Neural crest cell (in vitro differentiated cells): Measurements from ENCODE around the gene HPN. TPM values are rescaled to one million over a fixed set of nuclear protein-coding genes. Genes with fewer than 3 reads are reported as not detected.

ENCODE experiments used
- DNase-seq: peaks from one replicate; pipeline ENCODE4 v3.0.0; 2021; ENCODE audit warnings: low read depth, mixed read lengths, low spot score
- H3K27ac Mint-ChIP-seq: one replicate; pipeline ENCODE4 v1.8.0; 2021; ENCODE audit warnings: mild to moderate bottlenecking, mixed read lengths; ENCODE audit not compliant: unreplicated experiment
- H3K27me3 Mint-ChIP-seq: 2 replicates; pipeline ENCODE4 v1.8.0; 2021; ENCODE audit warnings: low read depth, mild to moderate bottlenecking, mixed read lengths
- H3K36me3 Mint-ChIP-seq: 2 replicates; pipeline ENCODE4 v1.8.0; 2021; ENCODE audit warnings: low read depth, mild to moderate bottlenecking, mixed read lengths
- H3K4me1 Mint-ChIP-seq: 2 replicates; pipeline ENCODE4 v1.8.0; 2021; ENCODE audit warnings: mixed read lengths
- H3K4me3 Mint-ChIP-seq: one replicate; pipeline ENCODE4 v1.8.0; 2021; ENCODE audit warnings: mild to moderate bottlenecking, mixed read lengths
- H3K9me3 Mint-ChIP-seq: 2 replicates; pipeline ENCODE4 v1.8.0; 2021; ENCODE audit warnings: mixed read lengths
- CTCF ChIP-seq: fragments of 200-600 bp; sonication (generic); conservative IDR thresholded peaks from 2 replicates; pipeline ENCODE4 v1.5.0; 2021; ENCODE audit warnings: antibody characterized with exemption, mild to moderate bottlenecking
- total RNA-seq: library from RNA; stranded (reverse); gene quantifications from 2 replicates; pipeline ENCODE4 v1.2.1, GENCODE V29; 2021

HPN gene
- total RNA-seq, 1 donor from 2014 or later = 0.26 TPM

GRCh38 chr19:34998777-34999497, 42.6 kb upstream of the HPN start:
- no peak for DNase-seq
- peak overlapping the region; percentile 54 for H3K27ac Mint-ChIP-seq
- peak overlapping the region; percentile 91 for H3K4me3 Mint-ChIP-seq
- H3K9me3 Mint-ChIP-seq = no peaks in the 10 kb centered on the region
- H3K36me3 Mint-ChIP-seq = no peaks in the 10 kb centered on the region
- peaks cover 48% of the 10 kb centered on the region for H3K4me1 Mint-ChIP-seq
- H3K27me3 Mint-ChIP-seq = no peaks in the 10 kb centered on the region
- no peak for TF ChIP-seq CTCF

- peak within 1 kb of the TSS; percentile 96 for H3K27ac Mint-ChIP-seq
- H3K9me3 Mint-ChIP-seq = no peaks in the 10 kb centered on the region
- TF ChIP-seq CTCF = no peak
- peaks cover 52% of the 10 kb centered on the region for H3K4me1 Mint-ChIP-seq
- peak; percentile 72 for DNase-seq
- no peaks in the 10 kb centered on the region for H3K27me3 Mint-ChIP-seq
- no peaks in the 10 kb centered on the region for H3K36me3 Mint-ChIP-seq
- peak within 1 kb of the TSS; percentile 91 for H3K4me3 Mint-ChIP-seq
These were observed 41.8 kb upstream of the HPN start, which contains the start of gene GRAMD1A for GRCh38 chr19:34999498-35000337. TSS of gene GRAMD1A (plus strand) at chr19:35000323. CDS start at chr19:35000479, 156 bp downstream.

- Mint-ChIP-seq H3K4me1 (peaks cover 52% of the 10 kb centered on the region), H3K27ac (no peak overlapping the region)
These were observed 41.2 kb upstream of the HPN start for GRCh38 chr19:35000338-35000646.

GRCh38 chr19:35000647-35001501, 40.6 kb upstream of the HPN start:
- H3K4me1 Mint-ChIP-seq = peaks cover 52% of the 10 kb centered on the region
- TF ChIP-seq CTCF = no peak
- H3K27ac Mint-ChIP-seq = peak overlapping the region; percentile 81
- peak overlapping the region; percentile 90 for H3K4me3 Mint-ChIP-seq
- H3K36me3 Mint-ChIP-seq = no peaks in the 10 kb centered on the region
- H3K27me3 Mint-ChIP-seq = no peaks in the 10 kb centered on the region
- no peaks in the 10 kb centered on the region for H3K9me3 Mint-ChIP-seq
- no peak for DNase-seq

More at GRCh38 chr19:35000338-35000646, 41.2 kb upstream of the HPN start:
- H3K36me3 Mint-ChIP-seq = no peaks in the 10 kb centered on the region
- no peak for DNase-seq
- no peak for TF ChIP-seq CTCF
- no peak overlapping the region for H3K4me3 Mint-ChIP-seq
- H3K9me3 Mint-ChIP-seq = no peaks in the 10 kb centered on the region
- H3K27me3 Mint-ChIP-seq = no peaks in the 10 kb centered on the region

- Mint-ChIP-seq H3K27me3 (no peaks in the 10 kb centered on the region), H3K4me3 (peak overlapping the region; percentile 90), H3K4me1 (peaks cover 50% of the 10 kb centered on the region), H3K9me3 (no peaks in the 10 kb centered on the region), H3K27ac (no peak overlapping the region), H3K36me3 (peaks cover 4% of the 10 kb centered on the region)
- TF ChIP-seq CTCF = no peak
- DNase-seq = no peak
These were observed 39.4 kb upstream of the HPN start for GRCh38 chr19:35002037-35002535.
